ENCODE results near the gene STMN3.

- TF ChIP-seq EZH2phosphoT487 (IDR thresholded peaks at IDR 0.05; ENCODE audit: insufficient read depth, low read depth) (no peak), EZH2 (IDR thresholded peaks at IDR 0.05; ENCODE audit: insufficient read depth, poor library complexity, severe bottlenecking) (no peak)
Measured at GRCh38 chr20:63612276-63612931, 40.8 kb downstream of the STMN3 start.

Data from GM23248 (cell line).